Activated CD8-positive, alpha-beta T cell treated with anti-CD3 and anti-CD28 coated beads for 36 hours (primary cell): ENCODE measurements around the gene LRRC3B. TPM values are rescaled to one million over a fixed set of nuclear protein-coding genes. Genes with fewer than 3 reads are reported as not detected.

Experiments
- ATAC-seq: fragments of 200-7000 bp; cut with Tn5 transposase; one replicate; pipeline ENCODE4 v1.10.0; 2021; ENCODE audit warnings: mild to moderate bottlenecking, moderate library complexity
- CTCF ChIA-PET: fragments of 350-600 bp; sonication (Branson Sonifier 250); formaldehyde crosslinking; loops from one replicate; lab custom pipeline; 2021; ENCODE audit warnings: antibody characterized with exemption; lab: Charles Lee
- POLR2A ChIA-PET: fragments of 350-600 bp; sonication (Branson Sonifier 250); formaldehyde crosslinking; loops from one replicate; lab custom pipeline; 2021; ENCODE audit warnings: antibody characterized with exemption; lab: Charles Lee
- DNase-seq: peaks from one replicate; pipeline ENCODE4 v3.0.0-alpha.2; 2020
- H3K27ac Mint-ChIP-seq: one replicate; pipeline ENCODE4 v1.8.0; 2021; ENCODE audit warnings: mild to moderate bottlenecking, mixed read lengths
- H3K27me3 Mint-ChIP-seq: one replicate; pipeline ENCODE4 v1.8.0; 2021; ENCODE audit warnings: mixed read lengths
- H3K36me3 Mint-ChIP-seq: one replicate; pipeline ENCODE4 v1.8.0; 2021; ENCODE audit warnings: low read depth, mixed read lengths
- H3K4me1 Mint-ChIP-seq: one replicate; pipeline ENCODE4 v1.8.0; 2021; ENCODE audit warnings: low read depth, mixed read lengths
- H3K4me3 Mint-ChIP-seq: one replicate; pipeline ENCODE4 v1.8.0; 2021; ENCODE audit warnings: mild to moderate bottlenecking, moderate library complexity, mixed read lengths
- H3K9me3 Mint-ChIP-seq: one replicate; pipeline ENCODE4 v1.8.0; 2021; ENCODE audit warnings: mixed read lengths
- CTCF ChIP-seq: fragments of 200-600 bp; IDR thresholded peaks from one replicate; pipeline ENCODE4 v1.8.0; 2022; ENCODE audit warnings: antibody characterized with exemption, mild to moderate bottlenecking
- intact Hi-C: fragments of 100-400 bp; cut with micrococcal nuclease; formaldehyde crosslinking; loops from one replicate; pipeline ENCODE4 v1.10.0; 2022
- total RNA-seq, 2 experiments: library from RNA; stranded (reverse); gene quantifications; one replicate each; pipeline ENCODE4 v1.2.3, GENCODE V29; 2021

Gene LRRC3B
- total RNA-seq, 2 experiments from 2014 or later, result not detected

GRCh38 chr3:26675336-26675735, 52.8 kb downstream of the LRRC3B start:
- no peaks in the 10 kb centered on the region for H3K4me1 Mint-ChIP-seq
- POLR2A ChIA-PET, result no interaction called here

GRCh38 chr3:26681632-26682031, 59.1 kb downstream of the LRRC3B start:
- CTCF ChIA-PET, result no interaction called here
- DNase-seq, result no peak
- H3K4me3 Mint-ChIP-seq, result no peak overlapping the region
- no peak overlapping the region for H3K27ac Mint-ChIP-seq
- no peak for TF ChIP-seq CTCF
- H3K36me3 Mint-ChIP-seq, result no peaks in the 10 kb centered on the region
- no peak for ATAC-seq
- H3K9me3 Mint-ChIP-seq, result peaks cover 3% of the 10 kb centered on the region
- no peaks in the 10 kb centered on the region for H3K4me1 Mint-ChIP-seq
- no peaks in the 10 kb centered on the region for H3K27me3 Mint-ChIP-seq
- POLR2A ChIA-PET, result no interaction called here
- intact Hi-C loops, result no loop called here

More at GRCh38 chr3:26675336-26675735, 52.8 kb downstream of the LRRC3B start:
- CTCF ChIA-PET, result no interaction called here
- intact Hi-C loops, result no loop called here
- DNase-seq (no peak), ATAC-seq (no peak)
- Mint-ChIP-seq H3K4me3 (no peak overlapping the region), H3K36me3 (no peaks in the 10 kb centered on the region), H3K27me3 (no peaks in the 10 kb centered on the region), H3K27ac (no peak overlapping the region), H3K9me3 (peaks cover 4% of the 10 kb centered on the region)
- TF ChIP-seq CTCF, result no peak

GRCh38 chr3:26682406-26682805, 59.8 kb downstream of the LRRC3B start:
- no peak for TF ChIP-seq CTCF
- ATAC-seq (no peak), DNase-seq (no peak)
- Mint-ChIP-seq H3K27ac (no peak overlapping the region), H3K4me1 (no peaks in the 10 kb centered on the region), H3K4me3 (no peak overlapping the region), H3K27me3 (no peaks in the 10 kb centered on the region), H3K36me3 (no peaks in the 10 kb centered on the region), H3K9me3 (no peaks in the 10 kb centered on the region)
- POLR2A ChIA-PET, result no interaction called here
- intact Hi-C loops, result no loop called here
- CTCF ChIA-PET, result no interaction called here

- no peak for TF ChIP-seq CTCF
- Mint-ChIP-seq H3K36me3 (no peaks in the 10 kb centered on the region), H3K9me3 (no peaks in the 10 kb centered on the region), H3K27ac (no peak overlapping the region), H3K4me1 (no peaks in the 10 kb centered on the region), H3K27me3 (no peaks in the 10 kb centered on the region), H3K4me3 (no peak overlapping the region)
- POLR2A ChIA-PET, result no interaction called here
- DNase-seq, result no peak
- intact Hi-C loops, result no loop called here
- ATAC-seq, result no peak
- CTCF ChIA-PET, result interaction anchor here (1.3 kb wide), 1 partner anchor 29 kb away, joined by 3 read pairs; no protein-coding TSS in a partner anchor
Measured at GRCh38 chr3:26683902-26684301, 61.3 kb downstream of the LRRC3B start.

- no peaks in the 10 kb centered on the region for H3K27me3 Mint-ChIP-seq
- no peak overlapping the region for H3K4me3 Mint-ChIP-seq
- TF ChIP-seq CTCF, result no peak
- H3K4me1 Mint-ChIP-seq, result no peaks in the 10 kb centered on the region
- intact Hi-C loops, result no loop called here
- DNase-seq (no peak), ATAC-seq (no peak)
- no peaks in the 10 kb centered on the region for H3K9me3 Mint-ChIP-seq
- ChIA-PET POLR2A (no interaction called here), CTCF (no interaction called here)
- H3K27ac Mint-ChIP-seq, result no peak overlapping the region
- H3K36me3 Mint-ChIP-seq, result no peaks in the 10 kb centered on the region
Measured at GRCh38 chr3:26687466-26687865, 64.9 kb downstream of the LRRC3B start.
